Measurements from ENCODE around the gene KDM1A.

GRCh38 chr1:23088027-23088426 is 68.8 kb downstream of the KDM1A start:
- TF ChIP-seq CTCF (tag by site-specific recombination; IDR thresholded peaks at IDR 0.05) (no peak), ZNF600 (tag by site-specific recombination; IDR thresholded peaks at IDR 0.05) (no peak), ZNF211 (tag by site-specific recombination; IDR thresholded peaks at IDR 0.05; ENCODE audit: low read depth) (no peak), ZBTB44 (tag by site-specific recombination; IDR thresholded peaks at IDR 0.05) (no peak), TRIM28 (IDR thresholded peaks at IDR 0.05; ENCODE audit: borderline replicate concordance, low read length) (no peak), ATF2 (tag by site-specific recombination; IDR thresholded peaks at IDR 0.05; ENCODE audit: low read depth) (peak; percentile 71)

Data from HEK293 (cell line).